Left renal cortex interstitium (tissue), 4 donors: ENCODE results near the gene HOXA10. TPM values are rescaled to one million over a fixed set of nuclear protein-coding genes. Genes with fewer than 3 reads are reported as not detected.

ENCODE experiments used
- DNase-seq, 4 donors: peaks; one replicate each; pipeline ENCODE4 v3.0.0-alpha.2; 2013; ENCODE audit warnings: low read depth in 4 of 4, low spot score in 2 of 4, missing footprints in 1 of 4
- polyA plus RNA-seq, 4 donors: library from polyadenylated mRNA; unstranded; fragments of 120-200 nt; gene quantifications; one replicate each; pipeline ENCODE4 v1.2.1, GENCODE V29; 2013; ENCODE audit not compliant: insufficient read length in 4 of 4

The HOXA10 gene
- polyA plus RNA-seq, 4 donors = 131 to 160 (median 151) TPM

- no peak for DNase-seq
Measured at GRCh38 chr7:27133409-27134231, 40.5 kb downstream of the HOXA10 start.

GRCh38 chr7:27132978-27133377, 41.1 kb downstream of the HOXA10 start:
- DNase-seq = no peak

DNA sequence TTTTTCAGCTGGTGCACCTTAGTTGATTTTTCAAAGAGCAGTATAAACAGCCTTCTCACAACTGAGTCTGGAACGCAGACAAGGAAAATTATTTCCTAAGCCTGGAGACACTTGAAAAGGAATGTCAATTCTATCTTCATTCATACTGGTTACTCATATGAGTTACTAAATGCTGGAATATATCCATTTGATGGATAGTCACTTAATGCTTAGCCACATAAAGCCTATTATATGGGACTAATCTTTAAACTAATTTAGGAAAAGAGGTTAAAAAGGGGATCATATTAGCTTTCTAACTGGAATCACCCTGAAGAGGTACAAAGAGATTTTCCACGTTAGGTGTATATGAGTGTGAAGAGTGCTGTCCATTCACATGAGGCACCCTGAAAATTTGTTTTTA, 41.9 kb downstream of the HOXA10 start:
- DNase-seq = no peak

GRCh38 chr7:27131390-27131819, 42.7 kb downstream of the HOXA10 start:
- no peak for DNase-seq

GRCh38 chr7:27130540-27131389, 43.4 kb downstream of the HOXA10 start, which contains the start of gene HOXA4:
HOXA4 (minus strand) TSS chr7:27130757; CDS start chr7:27130733, 24 bp downstream.
- peak in 1 of 4 donors; percentile 86 for DNase-seq

GRCh38 chr7:27129729-27130539, 44.2 kb downstream of the HOXA10 start:
- DNase-seq = no peak

DNA sequence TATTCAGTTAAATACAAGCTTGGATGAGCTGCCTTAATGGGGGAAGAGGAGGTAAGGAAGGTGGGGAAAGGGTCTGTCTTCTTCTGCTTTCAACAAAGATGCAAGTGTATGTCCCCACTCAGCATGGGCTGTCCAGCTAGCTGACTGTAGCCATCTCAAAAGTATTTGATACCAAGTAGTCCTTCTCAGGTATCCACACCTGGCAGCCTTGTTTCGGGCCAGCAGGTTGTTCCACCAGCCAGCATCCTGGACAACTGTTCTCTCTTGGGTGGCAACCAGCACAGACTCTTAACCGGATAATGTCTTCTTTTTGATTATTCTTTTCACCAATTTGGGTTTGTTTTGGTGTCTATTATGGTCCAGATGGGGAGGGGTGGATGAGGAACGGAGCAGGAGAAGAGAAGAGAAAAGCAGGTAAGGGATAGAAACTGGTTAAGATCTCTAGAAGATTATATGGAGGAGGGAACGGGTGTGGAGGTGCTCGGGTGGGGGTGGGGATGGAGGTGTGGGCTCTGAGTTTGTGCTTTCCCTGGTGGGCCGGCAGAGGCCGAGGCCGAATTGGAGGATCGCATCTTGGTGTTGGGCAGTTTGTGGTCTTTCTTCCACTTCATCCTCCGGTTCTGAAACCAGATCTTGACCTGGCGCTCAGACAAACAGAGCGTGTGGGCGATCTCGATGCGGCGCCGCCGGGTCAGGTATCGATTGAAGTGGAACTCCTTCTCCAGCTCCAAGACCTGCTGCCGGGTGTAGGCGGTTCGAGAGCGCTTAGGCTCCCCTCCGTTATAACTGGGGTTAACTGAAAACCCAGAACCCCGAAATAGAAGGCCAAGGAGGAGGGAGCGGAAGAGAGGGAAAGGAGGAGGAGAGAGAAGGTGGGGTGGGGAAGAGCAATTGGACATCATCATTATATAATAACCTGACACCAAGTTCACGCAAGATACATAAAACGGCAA, 45.1 kb downstream of the HOXA10 start:
- DNase-seq = no peak

GRCh38 chr7:27128034-27128433, 46.1 kb downstream of the HOXA10 start:
- no peak for DNase-seq

- no peak for DNase-seq
Measured at GRCh38 chr7:27126596-27127327, 47.4 kb downstream of the HOXA10 start.

DNA sequence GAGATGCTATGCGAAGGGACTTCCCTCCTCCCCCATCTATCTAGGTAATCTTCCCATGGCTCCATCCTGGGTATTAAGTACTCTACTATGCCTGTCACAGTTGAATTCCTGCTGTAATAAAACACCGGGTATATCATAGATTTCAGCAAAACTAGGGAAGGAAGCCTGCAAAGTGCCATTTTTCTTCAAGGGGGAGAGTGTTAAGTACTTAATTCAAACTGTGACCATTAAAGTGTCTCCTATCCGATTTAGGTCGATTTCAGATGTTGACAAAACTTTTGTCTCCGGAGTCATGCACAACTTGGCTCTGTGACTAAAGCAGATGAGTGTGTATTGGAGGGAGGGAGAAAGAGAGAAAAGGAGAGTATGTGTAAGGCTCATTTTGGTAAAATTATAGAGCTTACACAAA, 48.1 kb downstream of the HOXA10 start:
- DNase-seq = no peak

- no peak for DNase-seq
Measured at GRCh38 chr7:27124902-27125689, 49.0 kb downstream of the HOXA10 start.

- no peak for DNase-seq
Measured at GRCh38 chr7:27124096-27124901, 49.8 kb downstream of the HOXA10 start.

- no peak for DNase-seq
Measured at GRCh38 chr7:27123477-27124053, 50.6 kb downstream of the HOXA10 start.

GRCh38 chr7:27123007-27123476, 51.1 kb downstream of the HOXA10 start:
- no peak for DNase-seq

- no peak for DNase-seq
Measured at GRCh38 chr7:27122077-27122910, 51.8 kb downstream of the HOXA10 start.

GRCh38 chr7:27121684-27122076, 52.4 kb downstream of the HOXA10 start:
- DNase-seq = no peak
